HG03457 (cell line): ENCODE measurements around the gene AK3.

Source experiments
- ATAC-seq: cut with Tn5 transposase; IDR thresholded peaks from one replicate; pipeline ENCODE4 v1.9.1; 2021; ENCODE audit warnings: moderate number of reproducible peaks; ENCODE audit not compliant: unreplicated experiment

The AK3 gene

DNA sequence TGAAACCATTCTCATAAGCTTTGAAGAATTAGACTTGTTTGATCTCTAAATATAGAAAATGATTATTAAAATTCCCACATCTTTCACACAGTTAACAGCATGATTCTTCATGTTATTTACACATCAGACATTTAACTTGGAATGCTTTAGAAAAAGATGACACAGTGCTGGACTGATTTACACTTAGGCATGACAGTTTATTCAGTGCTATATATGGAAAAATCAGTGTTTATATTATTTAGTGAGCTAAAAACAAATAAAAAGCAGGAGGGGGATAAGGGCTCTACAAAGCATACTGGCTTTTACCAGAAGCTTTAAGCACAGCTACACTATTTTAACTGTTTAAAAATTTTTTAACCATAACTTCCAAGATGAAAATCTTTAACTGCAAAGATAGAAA is 31.6 kb downstream of the AK3 start:
- ATAC-seq, result no peak

DNA sequence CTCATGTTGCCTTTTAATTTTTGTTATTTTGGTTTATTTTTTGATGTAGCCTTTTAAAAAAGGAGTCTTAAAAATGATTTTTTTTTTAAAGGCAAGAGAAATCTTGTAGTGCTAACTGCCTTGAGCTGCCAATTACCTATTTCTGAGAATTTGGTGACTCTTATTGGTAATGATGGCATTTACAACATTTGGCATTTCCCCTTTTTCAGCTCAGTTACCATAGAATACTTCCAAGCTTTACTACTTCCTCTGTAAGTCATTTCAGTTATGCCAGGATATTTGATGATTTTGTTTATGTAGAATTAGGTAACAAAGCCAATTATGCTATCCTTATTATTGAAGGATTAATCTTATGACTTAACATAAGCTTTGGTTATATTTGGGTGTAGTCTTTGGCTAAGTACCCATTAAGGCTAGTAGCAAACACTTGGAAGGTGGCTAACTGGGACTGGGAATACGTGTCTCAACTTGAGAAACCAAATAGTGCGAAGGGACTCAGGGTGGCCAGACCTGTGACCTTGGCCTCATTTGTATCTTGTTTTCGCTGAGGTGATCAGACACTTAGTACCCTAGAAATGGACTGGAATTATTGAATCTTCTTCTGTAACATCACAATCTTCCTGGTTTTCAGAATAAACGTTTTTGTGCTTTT is 33.9 kb downstream of the AK3 start:
- ATAC-seq, result no peak

DNA sequence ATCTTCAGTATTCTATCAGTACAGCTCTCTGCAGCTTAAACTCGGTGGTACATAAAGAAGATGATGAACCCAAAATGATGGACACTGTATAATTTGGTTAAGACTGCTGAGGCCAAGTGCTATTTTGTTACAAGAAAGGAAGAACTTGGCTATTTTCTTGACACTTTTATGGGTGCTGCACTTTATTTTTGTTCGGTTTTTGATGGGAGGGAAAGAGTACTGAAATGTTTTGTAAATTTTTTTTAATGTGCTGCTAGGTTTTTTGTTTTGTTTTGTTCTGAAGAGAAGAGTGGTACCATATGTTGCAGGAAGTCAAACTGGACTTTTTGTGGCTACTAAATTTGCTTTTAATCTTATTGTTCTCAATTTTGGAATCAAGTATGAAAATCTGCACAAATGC is 35.0 kb downstream of the AK3 start:
- ATAC-seq, result no peak

DNA sequence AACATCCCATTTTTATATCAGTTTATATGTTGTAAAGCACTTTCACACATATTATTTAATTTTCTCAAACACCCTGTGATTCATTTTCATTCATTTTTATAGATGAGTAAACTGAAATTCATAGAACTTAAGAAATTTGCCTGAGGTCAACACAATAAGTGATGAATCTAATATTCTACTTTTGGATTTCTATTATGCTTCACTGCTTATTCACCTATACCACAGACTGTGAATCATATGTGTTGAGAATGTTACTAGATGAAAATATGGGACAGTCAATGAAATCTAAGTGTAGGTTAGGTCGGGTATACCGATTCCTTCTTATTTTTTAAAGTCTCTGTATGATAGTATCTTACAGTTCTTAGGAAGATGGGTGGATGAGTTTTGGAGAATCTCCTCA is 36.9 kb downstream of the AK3 start:
- no peak for ATAC-seq

DNA sequence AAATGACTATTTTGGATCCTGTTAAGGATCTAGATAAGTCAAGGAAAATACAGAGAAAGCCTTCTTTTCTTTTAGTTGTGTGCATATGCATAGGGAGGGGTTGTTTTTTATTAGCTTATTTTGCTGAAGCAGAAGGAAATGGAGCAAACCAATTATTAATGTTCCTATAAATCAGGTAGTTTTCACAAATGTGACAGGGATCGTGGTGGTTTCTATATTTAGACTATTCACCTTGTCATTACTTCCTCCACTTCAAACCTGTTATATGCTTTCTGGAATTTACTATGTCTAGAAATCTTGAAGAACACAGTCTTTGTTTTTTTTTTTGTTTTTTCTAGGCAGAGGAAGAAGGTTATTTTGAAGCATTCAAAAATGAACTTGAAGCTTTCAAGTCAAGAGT is 39.5 kb downstream of the AK3 start:
- no peak for ATAC-seq

DNA sequence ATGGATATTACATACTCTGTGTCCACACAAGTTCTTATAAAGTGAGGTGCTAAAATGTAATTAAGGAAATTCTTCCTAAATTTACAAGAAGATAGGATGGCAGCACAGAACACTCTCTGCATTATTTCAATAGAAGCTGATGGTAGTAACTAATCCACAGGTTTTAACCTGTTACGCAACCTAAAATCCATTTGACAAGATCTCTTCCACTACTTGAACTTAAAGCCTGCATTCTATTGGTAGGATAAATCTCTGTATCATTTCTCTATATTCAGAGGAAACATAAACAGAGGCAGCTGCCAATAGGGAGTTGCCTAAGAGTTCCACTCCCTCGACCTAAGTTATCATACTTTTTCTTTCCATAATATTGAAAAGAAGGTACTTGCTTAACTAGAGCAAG is 40.1 kb downstream of the AK3 start:
- ATAC-seq, result no peak

DNA sequence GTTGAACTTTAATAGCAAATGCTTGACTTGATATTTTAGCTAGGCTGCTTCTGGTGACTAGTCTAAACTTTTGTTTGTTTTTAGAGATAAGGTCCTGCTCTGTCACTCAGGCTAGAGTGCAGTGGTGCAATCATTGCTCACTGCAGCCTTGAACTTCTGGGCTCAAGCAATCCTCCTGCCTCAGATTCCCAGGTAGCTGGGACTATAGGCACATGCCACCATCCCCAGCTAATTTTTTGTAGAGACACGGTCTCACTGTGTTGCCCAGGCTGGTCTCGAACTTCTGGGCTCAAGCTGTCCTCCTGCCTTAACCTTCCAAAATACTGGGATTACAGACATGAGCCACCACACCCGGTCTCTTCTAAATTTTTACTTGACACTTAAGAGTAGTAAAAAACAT is 40.9 kb downstream of the AK3 start:
- no peak for ATAC-seq

DNA sequence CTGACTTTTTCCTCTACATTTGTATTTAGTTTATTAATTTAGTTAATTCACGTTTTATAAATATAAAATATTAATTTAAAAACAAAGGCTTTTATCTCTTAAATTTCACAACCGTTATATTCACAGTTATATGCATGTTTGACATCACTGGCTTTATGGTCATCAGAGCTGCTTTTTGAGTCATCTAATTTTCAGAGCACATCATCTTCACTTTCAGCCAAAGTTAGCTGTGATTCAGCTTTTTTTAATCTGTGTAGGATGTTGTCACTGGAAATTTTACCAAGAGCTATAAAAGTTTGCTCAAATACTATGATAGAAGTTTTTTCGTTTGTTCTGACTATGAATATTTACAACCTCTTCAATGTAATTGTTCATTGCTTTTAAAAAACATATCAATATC is 49.2 kb downstream of the AK3 start:
- ATAC-seq, result no peak

DNA sequence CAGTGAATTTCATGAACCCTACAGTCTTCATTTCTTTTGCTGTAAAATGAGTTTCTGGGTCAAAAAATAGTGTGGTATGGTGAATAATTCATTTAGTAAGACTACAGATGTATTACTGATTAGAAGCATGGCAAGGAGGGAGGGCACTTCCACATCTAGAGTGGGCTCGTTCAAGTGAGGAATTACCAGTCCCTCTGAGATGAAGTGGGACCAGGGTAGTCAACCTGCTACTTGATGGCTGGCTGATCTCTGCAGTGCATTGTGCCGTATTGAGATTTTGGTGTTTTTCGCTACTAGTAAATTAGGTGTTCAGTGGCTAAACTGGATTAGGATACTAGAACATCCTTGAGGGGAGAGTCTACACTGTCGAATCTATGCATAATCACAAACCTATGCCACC is 50.9 kb downstream of the AK3 start:
- no peak for ATAC-seq

DNA sequence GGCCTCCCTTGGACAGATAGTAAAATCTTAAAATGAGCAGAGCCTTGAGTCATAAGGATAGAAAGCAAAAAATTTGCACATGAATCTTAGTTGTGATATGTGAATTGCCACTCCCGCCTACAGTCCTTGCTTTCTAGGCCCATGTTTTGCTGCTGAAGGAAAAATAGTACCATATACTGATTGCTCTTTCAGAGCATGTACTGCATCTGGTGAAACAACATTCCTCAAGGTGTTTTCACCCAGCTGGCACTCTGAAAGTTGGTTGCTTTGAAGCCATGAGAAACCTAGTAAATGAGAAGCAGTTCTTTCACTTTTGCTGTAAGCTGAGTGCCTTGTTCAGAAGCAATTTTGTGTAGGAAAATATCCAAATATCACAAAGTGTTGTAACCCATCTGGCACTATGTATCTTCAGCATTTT is 51.3 kb downstream of the AK3 start:
- ATAC-seq, result no peak

DNA sequence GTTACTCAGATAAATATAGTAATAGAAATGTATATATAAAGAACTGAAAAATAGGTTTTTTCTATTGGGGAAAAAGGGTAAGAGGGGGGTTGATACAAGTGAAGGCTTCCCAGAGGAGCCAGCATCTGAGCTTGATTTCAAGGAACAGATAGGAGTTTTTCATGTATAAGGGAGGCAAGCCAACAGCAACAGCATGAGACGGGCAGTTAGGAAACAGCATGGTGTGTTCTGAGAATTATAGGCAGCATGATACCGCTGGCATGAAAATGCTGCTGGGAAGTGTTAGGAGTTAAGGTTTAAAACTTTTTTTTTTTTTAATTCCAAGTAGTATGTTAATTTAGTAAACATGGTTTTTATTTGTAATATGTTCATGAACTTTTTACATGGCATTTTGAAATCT is 52.0 kb downstream of the AK3 start:
- no peak for ATAC-seq

DNA sequence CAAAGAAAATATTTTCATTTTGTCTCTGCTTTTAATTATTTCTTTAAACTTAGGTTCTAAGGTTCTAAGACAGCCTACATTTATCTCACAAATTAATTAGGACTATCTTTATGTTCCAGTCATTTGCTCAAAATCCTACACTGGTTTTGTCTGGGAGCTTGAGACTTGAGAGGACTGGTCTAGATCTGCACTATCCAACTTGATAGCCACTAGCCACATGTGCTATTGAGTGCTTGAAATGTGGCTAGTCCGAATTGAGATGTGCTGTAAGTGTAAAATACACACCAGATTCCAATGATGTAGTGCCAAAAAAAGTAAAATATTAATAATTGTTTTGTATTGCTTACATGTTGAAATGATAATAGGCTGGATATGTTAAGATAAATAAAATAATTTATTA is 54.4 kb downstream of the AK3 start:
- ATAC-seq, result no peak

DNA sequence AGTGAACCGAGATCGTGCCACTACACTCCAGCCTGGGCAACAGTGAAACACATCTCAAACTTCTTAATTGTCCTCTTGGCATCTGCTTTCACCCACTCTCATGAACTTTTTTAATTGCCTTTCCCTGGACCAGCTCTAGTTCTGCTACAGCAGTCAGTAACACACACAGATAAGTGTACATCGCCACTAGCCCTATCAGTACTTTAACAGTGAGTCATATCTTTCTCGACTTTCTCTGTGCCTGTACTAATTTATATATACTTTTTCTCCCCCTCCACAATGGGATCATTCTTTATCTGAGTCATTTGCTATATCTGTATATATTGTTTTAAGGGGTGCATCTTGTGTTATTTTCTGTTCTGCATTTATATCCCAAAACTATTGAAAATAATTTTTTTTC is 54.9 kb downstream of the AK3 start:
- ATAC-seq, result no peak

DNA sequence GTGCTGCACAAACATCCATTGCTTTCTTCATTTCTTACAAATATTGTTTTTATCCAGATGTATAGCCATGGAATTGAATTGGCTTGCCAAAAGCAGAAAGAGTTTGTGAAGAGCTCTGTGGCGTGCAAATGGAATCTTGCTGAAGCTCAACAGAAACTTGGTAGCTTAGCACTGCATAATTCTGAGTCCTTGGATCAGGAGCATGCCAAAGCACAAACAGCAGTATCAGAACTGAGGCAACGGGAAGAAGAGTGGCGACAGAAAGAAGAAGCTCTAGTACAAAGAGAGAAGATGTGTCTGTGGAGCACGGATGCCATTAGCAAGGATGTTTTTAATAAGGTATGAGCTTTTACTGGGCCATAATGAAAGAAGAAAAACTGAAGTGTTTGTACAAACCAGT is 56.2 kb downstream of the AK3 start:
- no peak for ATAC-seq

DNA sequence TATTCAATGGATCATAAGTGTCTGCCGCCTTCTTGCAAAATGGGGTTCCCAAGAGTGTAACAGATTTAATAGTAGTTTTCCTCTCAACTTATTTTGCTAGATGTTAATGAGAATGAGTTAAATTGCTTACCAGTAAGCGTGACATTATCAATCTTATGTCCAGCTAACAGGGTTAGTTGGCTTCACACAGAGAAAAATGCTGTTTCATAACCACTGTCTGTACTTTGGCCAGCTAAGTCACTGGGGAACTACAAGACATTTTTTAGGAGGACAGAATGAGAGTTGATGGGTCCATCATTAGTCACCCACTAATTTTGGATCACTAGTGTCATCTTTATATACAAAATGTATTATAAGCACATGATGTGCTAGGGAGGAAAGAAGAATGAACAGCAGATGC is 60.3 kb downstream of the AK3 start:
- ATAC-seq, result no peak

DNA sequence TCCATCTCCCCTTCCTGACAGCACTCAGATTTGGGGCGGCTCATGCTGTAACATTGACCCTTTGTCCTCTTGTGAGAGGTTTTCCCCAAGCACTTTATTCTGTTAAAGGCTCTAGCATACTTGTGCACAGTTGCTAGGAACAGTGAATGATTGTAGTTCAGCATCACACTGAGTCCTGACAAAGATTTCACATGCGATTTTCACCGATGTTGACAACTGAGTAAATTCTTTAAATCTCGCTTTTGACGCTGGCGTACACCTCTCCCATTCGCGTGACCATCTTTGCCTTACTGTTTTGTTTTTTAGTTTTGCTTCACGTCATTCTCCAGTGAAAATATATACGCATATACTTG is 60.9 kb downstream of the AK3 start:
- peak; percentile 11 for ATAC-seq

DNA sequence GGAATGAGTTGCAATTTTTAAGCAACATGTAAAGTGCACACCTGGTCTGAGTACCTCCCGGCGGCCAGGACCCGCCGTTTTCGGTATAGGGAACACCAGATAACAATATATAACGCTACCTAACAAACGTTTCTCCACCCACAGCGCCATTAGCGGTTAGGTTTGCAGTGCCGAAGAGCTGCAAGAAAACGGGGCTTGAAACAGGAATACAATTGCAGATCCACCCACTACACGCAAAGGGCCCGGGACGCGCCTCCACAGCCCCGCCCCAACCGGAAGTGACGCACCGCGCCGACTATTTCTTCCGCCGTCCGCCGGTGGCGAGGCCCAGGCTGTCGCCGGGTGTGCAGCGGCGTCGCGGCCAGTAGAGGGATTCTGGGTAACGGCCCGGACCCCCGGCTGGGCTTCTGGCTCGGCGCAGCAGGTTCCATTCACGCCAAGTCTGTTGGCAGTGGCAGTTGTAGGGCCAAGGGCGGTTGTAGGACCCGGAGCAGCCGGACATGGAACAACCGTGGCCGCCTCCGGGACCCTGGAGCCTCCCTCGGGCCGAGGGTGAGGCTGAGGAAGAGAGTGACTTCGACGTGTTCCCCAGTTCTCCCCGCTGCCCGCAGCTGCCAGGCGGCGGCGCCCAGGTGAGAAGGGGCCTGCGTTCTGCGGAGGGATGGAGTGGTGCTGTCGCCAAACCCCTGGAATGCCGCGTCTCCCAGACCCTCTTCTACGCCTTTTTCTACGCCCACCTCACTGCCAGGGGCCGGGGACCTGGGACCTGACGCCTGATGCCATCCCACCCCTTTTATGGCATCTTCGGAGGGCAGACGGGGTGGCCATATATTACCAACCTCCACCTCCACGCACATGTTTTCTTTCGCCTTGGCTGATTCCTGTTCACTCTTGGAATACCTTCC is 61.5 kb downstream of the AK3 start, which contains the start of gene CDC37L1:
TSS of gene CDC37L1 (plus strand) at position 302 of the 905 bp plus-strand sequence. CDS start at position 501, 199 bp downstream.
- peak; percentile 90 for ATAC-seq

DNA sequence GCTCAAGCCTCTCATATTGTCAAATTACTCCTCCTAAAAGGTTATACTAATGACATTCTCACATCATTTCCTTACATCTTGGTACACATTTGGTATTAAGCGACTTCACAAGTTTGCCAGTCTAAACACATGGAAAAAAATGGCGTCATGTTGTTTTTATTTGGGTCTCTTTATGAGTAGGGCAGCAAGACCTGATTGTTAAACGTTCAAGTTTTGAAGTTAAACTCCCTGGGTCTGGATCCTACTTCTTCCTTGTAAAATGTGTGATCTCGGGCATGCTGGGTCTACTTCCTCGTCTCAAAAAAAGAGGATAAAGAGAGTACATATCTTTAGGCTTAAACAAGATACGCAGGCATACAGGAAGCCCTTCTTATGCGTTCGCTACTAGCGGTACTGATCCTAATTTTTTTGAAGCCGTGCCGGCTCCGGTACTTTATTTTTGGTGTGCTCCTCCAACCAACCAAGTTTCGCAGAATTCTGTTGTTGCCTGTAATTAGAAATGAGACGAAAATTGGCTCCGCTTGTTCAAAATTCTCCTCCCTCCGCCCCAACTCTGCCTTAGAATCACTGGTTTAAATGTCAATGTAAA is 62.2 kb downstream of the AK3 start:
- ATAC-seq, result peak; percentile 13

DNA sequence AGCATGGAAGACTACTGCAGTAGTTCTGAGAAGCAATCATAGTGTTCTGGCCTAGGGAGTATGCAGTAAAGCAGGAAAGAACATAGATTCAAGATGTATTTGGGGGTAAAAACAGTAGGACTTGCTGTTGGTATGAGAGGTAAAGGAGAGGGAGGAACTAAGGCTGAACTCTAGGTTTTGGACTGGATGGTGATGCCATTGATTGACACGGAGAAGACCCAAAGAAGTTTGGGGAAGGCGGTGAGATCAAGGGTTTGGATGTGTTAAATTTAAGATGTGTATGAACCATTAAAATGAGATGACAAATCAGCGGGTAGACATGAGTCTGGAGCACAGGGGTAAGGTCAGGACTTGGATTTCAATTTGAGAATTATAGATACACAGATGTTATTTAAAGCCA is 63.6 kb downstream of the AK3 start:
- no peak for ATAC-seq

DNA sequence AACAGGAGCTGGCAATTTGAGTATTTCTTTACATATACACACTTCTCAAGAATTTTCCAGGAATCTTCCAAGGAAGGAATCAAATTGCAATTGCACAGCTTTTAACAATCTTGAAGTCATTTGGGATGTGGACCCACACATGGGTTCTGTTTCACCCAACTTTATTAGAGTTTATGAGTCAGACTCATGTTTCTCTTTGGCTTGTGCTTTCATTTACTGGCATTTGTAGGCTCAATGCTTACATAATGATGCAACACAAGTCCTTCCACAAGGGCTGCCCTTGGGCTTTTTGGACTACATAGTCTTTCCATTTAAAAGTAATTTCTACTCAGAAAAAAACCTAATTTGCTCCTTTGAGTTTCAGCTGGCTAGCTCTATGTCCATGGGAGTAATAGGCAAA is 66.2 kb downstream of the AK3 start:
- ATAC-seq, result no peak

DNA sequence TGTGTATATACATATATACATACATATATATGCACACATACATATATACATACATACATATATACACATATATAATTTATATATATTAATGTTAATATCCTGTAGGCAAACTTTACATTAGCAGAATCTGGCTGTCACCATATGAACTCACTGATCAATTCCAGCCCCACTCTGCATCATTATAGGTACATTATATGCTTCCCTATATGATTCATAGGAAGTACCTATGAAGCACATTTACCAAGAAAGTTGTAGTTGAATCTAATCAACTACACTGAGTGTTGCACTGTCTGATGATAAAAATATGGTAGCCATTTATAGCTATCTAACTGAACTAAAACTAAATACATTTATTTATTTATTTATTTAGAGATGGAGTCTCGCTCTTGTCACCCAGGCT is 69.3 kb downstream of the AK3 start:
- ATAC-seq, result no peak

DNA sequence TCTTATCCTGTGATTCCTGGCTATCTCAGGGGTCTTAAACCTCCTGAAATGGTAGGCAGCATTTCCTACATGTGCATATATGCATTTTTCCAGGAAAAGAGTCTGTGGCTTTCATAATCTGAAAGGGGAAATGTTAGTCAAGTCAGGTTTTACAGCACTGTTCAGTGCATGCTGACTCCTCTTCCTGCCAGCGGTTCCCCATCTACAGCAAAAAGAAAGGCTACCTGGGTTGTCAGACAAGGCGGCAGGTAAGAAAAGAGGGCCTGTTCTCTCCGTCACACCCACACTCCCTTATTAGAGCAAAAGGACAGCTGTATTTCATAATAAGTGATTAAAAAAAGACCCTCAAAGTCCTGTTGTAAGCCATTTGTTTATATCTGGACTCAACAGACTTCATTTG is 70.4 kb downstream of the AK3 start:
- no peak for ATAC-seq
